ENCODE results near the gene HOXA2. TPM values are rescaled to one million over a fixed set of nuclear protein-coding genes. Genes with fewer than 3 reads are reported as not detected.

HOXA2 gene
- total RNA-seq, 1 donor from 2014 or later: not detected

DNA sequence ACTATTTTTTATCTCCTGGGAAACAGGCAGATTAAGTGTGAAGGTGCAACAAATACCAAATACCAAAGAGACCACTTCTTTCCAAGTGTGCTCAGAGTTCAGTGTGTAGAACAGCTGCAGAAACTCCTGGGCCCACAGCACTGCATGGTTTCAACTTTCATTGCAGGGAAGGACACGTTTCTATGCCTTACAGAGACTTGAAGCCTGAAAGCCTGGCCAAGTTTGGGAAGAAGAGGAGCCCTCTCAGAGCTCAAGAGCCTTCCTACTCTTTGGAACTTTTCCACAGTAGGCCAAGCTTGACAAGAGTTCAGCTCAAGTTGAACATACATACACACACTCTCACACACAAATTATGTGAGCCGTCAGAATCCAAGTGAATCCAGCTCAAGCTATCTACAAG is 25.6 kb upstream of the HOXA2 start:
- DNase-seq: no peak
- peaks cover 9% of the 10 kb centered on the region for H3K9me3 Mint-ChIP-seq (ENCODE audit: unreplicated experiment)
- H3K4me1 Mint-ChIP-seq (ENCODE audit: low read depth, unreplicated experiment): no peaks in the 10 kb centered on the region
- TF ChIP-seq, protein P1, sequence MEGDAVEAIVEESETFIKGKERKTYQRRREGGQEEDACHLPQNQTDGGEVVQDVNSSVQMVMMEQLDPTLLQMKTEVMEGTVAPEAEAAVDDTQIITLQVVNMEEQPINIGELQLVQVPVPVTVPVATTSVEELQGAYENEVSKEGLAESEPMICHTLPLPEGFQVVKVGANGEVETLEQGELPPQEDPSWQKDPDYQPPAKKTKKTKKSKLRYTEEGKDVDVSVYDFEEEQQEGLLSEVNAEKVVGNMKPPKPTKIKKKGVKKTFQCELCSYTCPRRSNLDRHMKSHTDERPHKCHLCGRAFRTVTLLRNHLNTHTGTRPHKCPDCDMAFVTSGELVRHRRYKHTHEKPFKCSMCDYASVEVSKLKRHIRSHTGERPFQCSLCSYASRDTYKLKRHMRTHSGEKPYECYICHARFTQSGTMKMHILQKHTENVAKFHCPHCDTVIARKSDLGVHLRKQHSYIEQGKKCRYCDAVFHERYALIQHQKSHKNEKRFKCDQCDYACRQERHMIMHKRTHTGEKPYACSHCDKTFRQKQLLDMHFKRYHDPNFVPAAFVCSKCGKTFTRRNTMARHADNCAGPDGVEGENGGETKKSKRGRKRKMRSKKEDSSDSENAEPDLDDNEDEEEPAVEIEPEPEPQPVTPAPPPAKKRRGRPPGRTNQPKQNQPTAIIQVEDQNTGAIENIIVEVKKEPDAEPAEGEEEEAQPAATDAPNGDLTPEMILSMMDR (IDR thresholded peaks at IDR 0.05; ENCODE audit: partially characterized antibody, unreplicated experiment): no peak
- H3K4me3 Mint-ChIP-seq (ENCODE audit: unreplicated experiment): no peak overlapping the region
- no peak overlapping the region for H3K27ac Mint-ChIP-seq (ENCODE audit: unreplicated experiment)
- H3K27me3 Mint-ChIP-seq (ENCODE audit: unreplicated experiment): peaks cover 42% of the 10 kb centered on the region
- H3K36me3 Mint-ChIP-seq (ENCODE audit: unreplicated experiment): no peaks in the 10 kb centered on the region

DNA sequence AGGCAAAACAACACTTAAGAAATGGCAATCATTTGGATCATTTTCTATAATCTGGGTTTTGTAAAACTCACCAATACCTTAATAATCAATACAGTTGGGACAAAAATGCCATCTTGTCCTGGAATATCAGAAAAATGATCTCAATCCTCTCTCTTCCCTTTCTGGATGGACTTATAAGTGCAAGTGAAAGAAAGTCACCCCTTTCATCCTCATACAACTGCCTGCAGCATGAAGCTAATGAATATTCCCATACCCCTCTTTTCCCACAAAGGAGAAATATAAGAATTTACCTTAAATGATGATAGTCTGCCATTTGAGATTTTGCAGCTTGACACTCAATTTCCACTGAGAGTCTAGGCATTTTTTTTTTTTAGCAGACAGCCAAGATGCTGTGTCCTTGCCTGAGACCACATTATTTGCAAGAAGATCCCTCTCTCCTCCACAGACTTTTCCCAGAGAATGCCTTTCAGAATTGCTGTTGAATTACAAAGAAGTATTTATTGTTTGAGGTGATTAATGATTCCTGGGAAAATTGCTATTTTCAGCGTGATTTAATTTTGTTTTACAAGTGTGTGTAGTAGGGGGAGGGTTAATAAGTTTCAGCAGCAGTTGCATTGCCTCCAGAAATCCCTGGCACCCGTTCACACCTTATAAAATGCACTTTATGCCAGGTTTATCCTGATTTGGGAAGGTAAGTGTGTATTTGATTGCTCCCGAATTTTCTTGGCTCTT is 24.3 kb upstream of the HOXA2 start:
- DNase-seq: no peak
- H3K27ac Mint-ChIP-seq (ENCODE audit: unreplicated experiment): no peak overlapping the region
- peaks cover 11% of the 10 kb centered on the region for H3K9me3 Mint-ChIP-seq (ENCODE audit: unreplicated experiment)
- no peaks in the 10 kb centered on the region for H3K4me1 Mint-ChIP-seq (ENCODE audit: low read depth, unreplicated experiment)
- TF ChIP-seq, protein P1 (IDR thresholded peaks at IDR 0.05; ENCODE audit: partially characterized antibody, unreplicated experiment): no peak
- no peaks in the 10 kb centered on the region for H3K36me3 Mint-ChIP-seq (ENCODE audit: unreplicated experiment)
- H3K27me3 Mint-ChIP-seq (ENCODE audit: unreplicated experiment): peaks cover 43% of the 10 kb centered on the region
- H3K4me3 Mint-ChIP-seq (ENCODE audit: unreplicated experiment): no peak overlapping the region

DNA sequence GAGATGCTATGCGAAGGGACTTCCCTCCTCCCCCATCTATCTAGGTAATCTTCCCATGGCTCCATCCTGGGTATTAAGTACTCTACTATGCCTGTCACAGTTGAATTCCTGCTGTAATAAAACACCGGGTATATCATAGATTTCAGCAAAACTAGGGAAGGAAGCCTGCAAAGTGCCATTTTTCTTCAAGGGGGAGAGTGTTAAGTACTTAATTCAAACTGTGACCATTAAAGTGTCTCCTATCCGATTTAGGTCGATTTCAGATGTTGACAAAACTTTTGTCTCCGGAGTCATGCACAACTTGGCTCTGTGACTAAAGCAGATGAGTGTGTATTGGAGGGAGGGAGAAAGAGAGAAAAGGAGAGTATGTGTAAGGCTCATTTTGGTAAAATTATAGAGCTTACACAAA is 23.5 kb upstream of the HOXA2 start:
- H3K27me3 Mint-ChIP-seq (ENCODE audit: unreplicated experiment): peaks cover 37% of the 10 kb centered on the region
- no peak overlapping the region for H3K4me3 Mint-ChIP-seq (ENCODE audit: unreplicated experiment)
- H3K4me1 Mint-ChIP-seq (ENCODE audit: low read depth, unreplicated experiment): no peaks in the 10 kb centered on the region
- no peak for DNase-seq
- TF ChIP-seq, protein P1 (IDR thresholded peaks at IDR 0.05; ENCODE audit: partially characterized antibody, unreplicated experiment): no peak
- no peak overlapping the region for H3K27ac Mint-ChIP-seq (ENCODE audit: unreplicated experiment)
- peaks cover 10% of the 10 kb centered on the region for H3K9me3 Mint-ChIP-seq (ENCODE audit: unreplicated experiment)
- H3K36me3 Mint-ChIP-seq (ENCODE audit: unreplicated experiment): no peaks in the 10 kb centered on the region

DNA sequence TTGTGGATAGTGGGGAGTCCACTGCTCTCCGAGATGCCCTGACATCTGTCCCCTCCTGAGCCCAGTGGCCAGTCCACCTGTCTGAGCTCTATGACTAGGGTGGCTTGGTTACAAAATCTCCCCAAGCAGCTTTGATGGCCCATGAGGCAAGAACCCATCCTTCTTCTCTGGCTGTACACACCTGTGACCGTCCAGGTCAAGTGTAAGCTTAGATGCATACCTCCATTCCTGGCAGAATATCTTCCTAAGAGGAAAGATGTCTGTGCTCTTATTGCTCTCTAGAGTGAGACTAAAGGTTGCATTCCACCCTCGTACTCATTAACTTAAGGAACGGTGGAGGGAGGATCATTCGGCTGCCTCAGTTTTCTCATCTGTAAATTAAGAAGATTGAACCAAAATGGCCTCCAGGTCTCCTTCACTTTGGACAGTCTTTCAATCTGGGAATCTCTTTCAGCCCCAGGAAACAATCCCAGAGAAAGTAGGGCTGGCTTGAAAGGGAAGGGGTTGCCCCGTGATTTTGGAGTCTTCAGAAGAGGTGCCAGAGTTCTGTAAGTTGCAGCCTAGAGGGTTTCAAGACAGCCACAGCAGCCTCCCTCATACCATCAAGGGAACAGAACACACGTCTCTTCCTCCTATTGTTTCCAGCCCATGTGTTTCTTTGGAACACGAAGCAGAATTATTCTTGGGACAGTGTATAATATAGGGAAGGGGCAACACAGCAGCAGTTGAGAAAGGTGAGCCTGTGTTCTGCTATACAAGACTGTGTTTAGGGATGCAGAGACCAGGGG is 22.6 kb upstream of the HOXA2 start:
- Mint-ChIP-seq H3K9me3 (ENCODE audit: unreplicated experiment) (peaks cover 10% of the 10 kb centered on the region), H3K27me3 (ENCODE audit: unreplicated experiment) (peaks cover 39% of the 10 kb centered on the region), H3K4me3 (ENCODE audit: unreplicated experiment) (no peak overlapping the region), H3K27ac (ENCODE audit: unreplicated experiment) (no peak overlapping the region), H3K36me3 (ENCODE audit: unreplicated experiment) (no peaks in the 10 kb centered on the region), H3K4me1 (ENCODE audit: low read depth, unreplicated experiment) (no peaks in the 10 kb centered on the region)
- DNase-seq: no peak
- TF ChIP-seq, protein P1 (IDR thresholded peaks at IDR 0.05; ENCODE audit: partially characterized antibody, unreplicated experiment): no peak

All from glutamatergic neuron (in vitro differentiated cells).